Dedifferentiated amniotic fluid mesenchymal stem cell (primary cell): Measurements from ENCODE around the gene TMEM63A.
"Not testable (repeated sequence)": the region's sequence is repeated elsewhere in the genome, so short reads cannot be mapped to it uniquely, and the experiment has no call there.

Source experiments
- DNase-seq: peaks from one replicate; pipeline ENCODE4 v3.0.0-alpha.2; 2016; ENCODE audit errors: extremely low spot score

The TMEM63A gene

DNA sequence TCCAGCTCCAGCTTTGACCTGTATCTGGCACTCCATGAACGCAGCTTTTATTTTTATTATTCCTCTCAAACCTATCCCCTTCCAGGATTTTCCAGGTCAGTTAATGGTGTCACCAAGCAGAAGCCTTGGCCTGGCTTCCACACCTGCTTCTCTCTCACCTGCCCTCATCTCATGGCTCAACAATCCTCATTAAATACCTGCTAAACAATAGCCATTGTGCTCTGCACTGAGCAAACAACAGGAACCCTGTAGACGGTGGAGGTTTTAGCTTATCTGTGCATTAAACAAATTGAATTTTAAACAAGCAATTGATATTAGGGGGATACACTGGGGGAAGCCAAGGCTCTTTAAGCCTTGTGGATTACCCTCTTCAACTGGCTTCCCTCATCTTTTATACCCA lies 26.6 kb upstream of the TMEM63A start:
- no peak for DNase-seq

DNA sequence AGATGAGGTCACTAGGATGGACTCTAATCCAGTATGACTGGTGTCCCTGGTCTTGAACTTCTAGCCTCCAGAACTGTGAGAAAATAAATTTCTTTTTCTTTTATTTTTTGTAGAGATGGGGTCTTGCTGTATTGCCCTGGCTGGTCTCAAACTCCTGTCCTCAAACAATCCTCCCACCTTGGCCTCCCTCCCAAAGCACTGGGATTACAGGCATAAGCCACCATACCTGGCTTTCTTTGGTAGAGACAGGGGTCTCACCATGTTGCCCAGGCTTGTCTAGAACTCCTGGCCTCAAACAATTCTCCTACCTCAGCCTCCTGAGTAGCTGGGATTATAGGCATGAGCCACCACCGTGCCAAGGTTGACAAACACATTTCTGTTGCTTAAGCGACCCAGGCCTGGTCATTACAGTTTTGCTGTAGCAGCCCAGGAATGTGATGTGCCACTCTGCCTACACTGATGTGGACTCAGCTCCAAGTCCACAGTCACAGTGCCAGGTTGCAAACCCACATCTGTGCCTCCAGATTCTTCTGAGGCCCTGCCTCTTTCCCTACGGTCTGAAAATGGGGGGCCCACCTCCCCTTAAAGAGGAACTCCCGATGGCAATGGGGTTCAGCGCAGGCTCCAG lies 25.9 kb upstream of the TMEM63A start:
- no peak for DNase-seq

DNA sequence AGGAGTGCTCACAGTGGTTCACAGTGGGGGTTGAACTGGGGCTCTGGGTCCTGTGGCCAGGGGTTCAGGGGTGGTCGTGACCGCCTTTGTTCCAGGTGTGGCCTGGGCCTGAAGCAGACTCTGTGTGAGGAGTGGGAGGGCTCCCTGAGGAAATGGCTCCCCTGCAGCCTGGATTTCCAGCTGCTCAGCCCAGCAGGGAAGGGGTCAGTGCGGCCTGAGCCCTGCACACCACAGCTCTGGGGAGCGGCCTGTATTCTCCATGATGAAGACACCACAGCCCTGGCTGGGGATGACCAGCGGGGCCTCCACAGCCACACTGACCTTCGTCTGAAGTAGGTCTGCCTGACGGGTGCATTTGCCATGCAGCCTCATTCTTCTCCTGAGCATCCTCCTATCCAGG lies 25.2 kb upstream of the TMEM63A start:
- no peak for DNase-seq

DNA sequence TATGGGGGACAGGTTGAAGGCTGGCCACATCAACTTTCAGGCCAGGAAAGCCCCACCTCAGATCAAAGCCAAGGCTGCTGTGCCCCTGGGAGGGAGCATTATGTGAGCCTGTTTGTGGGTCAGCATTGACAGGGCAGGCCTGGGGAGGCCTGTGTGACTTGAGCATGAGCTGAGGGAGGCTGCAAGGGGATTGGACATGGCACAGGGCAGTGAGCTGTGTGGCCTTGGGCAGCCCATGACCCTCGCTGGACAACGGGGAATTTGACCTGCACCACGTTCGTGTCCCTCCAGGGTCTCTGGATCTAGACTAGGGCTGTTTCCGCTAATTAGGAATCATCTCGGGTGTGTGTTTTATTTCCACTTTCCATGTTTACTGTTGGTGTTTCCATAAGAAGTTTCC lies 24.3 kb upstream of the TMEM63A start:
- no peak for DNase-seq

DNA sequence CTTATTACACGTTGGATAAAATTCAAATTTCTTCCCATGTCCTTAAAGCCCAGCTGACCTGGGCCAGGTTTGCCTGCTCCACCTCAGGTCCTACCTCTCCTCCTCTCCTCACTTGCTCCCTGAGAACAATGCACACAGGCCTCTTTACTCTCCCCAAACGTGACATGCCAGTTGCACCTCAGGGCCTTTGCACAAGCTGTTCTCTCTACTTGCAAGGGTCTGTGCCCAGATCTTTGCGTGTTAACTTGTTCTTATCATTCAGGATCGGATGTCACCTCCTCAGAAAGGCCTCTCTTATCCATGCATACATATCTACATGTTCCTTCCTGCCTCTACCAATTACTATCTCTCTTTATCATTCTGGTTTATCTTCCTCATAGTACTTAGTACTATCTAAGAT lies 21.4 kb upstream of the TMEM63A start:
- no peak for DNase-seq

DNA sequence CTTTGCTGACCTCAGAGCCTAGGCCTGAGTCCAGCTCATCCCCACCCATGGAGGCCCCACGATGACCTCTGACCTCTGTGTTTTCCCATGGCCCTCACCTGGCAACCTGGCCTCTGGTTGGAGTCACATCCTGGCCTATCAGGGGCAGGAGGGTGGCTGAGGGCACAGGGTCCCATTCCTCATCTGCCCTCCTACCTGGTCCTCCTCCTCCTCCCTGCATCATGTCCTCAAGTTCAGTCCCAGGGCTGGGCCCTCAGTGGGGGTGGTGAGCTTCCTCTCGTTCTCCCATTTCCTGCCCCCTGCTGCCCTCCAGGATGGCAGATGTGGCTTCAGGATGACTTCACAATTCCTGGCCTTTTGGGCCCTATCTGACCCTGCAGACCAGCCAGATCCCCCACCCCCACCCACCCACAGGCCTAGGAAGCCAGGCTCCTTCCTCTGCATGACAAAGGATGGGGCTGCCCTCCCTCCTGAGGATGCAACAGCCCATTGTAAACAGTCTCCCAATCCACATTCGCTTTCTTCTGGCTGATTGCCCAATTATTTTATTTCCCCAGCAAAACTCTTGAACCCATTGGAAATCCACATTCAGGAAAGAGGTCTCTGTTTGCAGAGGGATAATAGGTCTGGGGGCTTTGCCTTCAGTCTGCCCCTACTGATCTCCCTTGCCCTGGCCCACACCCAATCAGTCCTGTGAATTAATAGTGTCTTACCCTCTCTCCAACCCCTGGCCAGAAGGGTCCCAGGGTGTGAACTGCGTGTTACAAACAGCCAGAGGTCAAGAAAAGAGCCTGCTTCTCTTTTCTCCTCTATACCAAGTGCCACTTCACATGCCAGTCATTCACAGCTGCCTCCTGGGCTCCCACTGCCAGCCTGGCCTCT lies 17.1 kb upstream of the TMEM63A start:
- DNase-seq: no peak

DNA sequence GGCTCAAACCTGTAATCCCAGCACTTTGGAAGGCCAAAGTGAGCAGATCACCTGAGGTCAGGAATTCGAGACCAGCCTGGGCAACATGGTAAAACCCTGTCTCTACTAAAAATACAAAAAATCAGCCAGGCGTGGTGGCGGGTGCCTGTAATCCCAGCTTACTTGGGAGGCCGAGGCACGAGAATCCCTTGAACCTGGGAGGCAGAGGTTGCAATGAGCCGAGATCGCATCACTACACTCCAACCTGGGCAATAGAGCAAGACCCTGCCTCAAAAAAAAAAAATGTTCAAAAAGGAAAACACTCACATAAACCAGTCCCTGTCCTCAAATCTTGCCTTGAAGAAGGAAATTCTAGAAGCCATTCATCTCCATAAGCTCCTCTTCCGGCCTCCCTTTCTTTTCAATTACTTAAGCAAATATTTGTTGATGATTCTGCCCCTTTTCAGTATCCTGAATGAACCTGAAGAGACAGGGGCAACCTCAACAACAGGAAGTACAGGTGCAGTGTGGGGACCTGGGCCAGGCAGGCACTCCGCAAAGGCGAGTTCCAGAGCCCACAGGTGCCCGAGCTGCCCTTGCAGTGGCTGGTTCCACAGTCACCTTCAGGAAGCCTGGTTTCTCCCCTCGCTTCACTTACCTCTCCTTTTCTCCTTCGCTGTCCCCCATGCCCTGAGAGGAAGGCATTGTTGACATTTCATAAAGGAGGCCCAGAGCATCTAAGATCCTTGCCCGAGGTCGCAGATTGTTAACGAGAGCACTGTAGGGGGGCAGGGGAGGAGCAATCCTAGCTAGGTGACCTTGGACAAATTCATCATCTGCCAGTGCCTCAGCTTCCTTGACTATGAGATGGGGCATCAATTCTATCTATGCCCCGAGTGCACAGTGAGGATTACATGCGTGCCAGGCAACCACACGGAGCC lies 15.7 kb upstream of the TMEM63A start:
- no peak for DNase-seq

DNA sequence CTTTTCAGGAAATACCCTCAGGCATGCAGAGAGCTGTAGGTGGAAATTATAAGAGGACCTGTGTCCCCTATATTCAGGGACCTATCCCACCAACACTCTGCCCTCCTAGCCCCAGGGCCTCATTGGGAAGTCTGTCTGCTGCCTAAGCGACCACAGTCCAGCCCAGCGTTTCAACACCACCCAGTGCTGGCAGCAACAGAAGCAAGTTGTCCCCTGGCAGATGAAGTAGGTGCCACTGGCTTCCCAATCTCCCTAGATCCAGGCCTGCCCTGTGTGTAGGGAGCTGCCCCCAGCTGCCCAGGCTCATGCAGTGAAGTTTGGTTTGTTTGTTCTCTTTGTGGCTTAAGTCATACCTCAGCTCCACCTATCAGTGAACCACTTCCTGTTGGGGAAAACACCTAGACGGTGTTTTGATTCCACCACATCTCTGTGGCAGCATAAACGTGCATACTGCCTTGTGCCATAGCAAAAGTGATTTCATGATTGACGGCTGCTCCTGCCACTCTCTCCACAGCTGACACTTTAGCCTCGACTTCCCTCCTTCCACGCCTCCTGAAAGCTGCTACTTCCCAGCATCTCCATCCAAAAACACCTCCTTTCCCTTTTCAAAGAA lies 14.9 kb upstream of the TMEM63A start:
- DNase-seq: no peak

DNA sequence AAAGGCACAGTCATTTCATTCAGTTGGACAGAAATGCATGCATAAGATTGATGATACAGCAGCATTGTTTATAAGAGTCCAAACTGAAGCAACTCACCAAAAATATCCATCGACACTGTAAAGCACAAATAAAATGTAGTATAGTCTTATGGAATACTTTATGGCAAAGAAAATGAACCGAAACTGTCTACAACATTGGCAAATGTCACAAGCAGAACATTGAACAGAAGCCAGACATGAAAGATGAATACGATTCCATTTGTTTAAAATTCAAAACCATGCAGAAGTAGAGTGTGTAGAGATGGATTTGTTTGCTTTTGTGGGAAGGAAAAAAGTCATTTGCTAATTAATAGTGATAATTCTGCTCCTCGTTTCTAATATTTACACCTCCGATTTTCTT lies 14.3 kb upstream of the TMEM63A start:
- DNase-seq: no peak

DNA sequence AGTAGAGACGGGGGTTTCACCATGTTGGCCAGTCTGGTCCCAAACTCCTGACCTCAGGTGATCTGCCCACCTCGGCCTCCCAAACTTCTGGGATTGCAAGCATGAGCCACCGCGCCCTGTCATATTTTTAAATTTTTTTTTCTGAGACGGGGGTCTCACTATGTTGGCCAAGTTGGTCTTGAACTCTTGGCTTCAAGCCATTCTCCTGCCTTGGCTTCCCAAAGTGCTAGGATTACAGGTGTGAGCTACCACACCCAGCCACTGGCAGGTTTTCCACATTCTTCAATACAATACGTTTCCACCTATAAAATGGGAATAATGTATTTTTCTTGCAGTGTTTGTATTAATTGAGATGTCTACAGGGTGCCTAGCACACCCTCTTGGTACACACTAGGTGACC lies 10.1 kb upstream of the TMEM63A start:
- no peak for DNase-seq

DNA sequence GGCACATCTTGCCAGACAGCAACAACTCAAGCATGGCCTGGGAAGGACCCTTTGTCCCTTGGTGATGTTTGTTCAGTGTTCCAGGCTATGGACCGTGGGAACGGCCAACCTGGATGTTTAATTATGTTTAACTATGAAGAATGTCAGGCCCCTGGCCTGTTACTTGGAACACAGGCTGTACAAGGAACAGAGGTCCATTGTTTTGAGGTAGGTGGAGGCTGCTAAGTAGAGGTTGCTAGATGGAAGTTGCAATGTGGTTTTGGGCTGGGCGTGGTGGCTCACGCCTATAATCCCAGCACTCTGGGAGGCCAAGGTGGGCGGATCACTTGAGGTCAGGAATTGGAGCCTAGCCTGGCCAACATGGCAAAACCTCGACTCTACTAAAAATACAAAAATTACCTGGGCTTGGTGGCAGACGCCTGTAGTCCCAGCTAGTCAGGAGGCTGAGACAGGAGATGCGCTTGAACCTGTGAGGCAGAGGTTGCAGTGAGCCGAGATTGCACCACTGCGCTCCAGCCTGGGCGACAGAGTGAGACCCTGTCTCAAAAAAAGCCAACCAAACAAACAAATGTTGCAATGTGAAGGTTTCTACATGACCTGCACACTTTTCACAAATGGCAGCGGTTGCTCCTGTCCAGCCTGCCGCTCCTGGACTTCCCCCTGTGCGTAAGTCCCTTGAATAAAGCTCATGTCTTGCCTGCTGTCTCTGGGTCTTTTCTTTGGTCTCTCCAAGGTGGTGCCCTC lies 9.2 kb upstream of the TMEM63A start:
- DNase-seq: no peak

DNA sequence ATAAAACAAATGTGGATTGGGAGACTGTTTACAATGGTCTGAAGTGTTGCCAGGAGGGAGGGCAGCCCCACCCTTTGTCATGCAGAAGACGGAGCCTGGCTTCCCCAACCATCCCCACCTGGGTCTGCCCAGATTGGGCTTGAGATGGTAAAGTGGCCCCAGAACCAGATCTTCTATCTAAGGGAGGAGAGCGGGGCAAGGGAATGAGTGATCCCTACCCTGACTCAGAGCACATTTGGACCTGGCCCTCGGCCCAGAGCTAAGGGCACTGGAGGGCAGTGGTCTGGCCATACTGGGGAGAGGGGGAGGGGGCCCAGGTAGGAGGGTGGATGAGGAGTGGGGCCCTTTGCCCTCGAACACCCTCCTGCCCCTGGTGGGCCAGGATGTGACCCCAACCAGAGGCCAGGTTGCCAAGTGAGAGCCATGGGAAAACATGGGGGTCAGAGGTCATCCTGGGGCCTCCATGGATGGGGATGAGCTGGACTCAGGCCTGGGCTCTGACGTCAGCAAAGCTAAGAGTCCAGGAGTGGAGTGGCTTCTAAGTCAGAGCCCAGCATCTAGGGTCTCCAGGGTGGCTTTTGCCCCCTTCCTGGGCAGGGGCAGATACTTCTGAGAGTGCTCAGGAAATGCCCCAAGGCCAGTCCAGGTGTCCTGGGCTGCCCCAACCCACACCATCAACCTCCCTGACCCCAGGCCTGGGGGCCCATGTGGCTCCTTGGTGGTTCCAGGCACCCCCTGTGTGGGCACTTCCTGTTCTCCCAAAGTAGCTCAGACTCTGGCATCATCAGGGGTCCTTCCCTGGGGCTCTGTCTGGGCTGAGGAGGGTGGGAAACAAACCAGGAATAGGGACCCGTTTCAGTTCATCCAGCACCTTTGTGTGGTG lies 8.4 kb upstream of the TMEM63A start:
- DNase-seq: no peak

DNA sequence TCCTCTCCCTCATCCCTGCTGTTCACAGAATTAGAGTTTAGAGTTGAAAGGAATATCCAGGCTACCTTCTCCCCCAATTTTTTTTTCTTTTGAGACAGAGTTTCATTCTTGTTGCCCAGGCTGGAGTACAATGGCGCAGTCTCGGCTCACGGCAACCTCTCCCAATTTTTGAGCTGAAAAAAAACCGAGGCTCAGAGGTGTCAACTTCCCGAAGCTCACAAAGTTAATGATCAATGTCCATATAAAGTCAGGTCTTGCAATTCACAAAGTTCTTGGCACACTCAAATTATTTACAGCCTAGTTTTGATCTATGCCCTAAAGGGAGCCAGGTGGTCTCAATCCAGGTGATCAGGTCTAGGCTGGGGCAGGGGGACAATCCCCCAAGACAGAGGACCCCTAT lies 7.6 kb upstream of the TMEM63A start:
- DNase-seq: no peak

DNA sequence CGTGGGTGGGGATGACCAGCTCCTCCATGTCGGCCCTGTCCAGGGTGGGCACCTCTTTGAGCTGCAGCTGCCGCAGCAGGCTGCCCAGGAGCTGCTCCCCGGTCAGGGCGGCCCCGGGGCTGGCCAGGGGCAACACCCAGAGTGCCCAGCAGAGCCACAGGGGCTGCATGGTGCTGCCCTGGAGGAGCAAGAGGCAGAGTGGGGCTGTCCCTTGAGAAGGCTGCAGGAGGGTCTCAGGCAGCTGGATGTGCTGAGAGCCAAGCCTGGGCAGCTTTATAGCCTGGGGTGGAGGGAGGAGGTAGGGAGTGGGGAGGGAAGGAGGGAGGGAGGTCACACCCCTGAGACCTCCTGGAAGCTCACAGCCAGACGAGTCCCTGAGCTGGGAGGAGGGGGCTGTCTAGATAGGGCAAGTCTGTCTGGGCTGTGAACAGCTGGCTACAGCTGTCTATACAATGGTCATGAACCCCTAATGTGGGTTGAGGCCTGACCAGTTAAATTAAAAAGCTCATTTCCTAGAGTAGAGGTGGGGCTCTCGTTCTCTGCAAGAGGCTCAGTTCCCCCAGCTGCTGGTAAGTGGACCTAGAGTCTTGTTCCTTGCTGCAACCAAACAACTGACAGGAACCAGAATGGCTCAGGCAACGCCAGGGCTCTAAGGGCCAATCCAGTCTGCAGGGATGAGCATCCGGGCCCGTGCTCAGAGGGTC lies 6.9 kb upstream of the TMEM63A start, which contains the start of gene LEFTY1:
Gene LEFTY1 (minus strand): TSS at position 249 of the 704 bp plus-strand sequence. CDS start 80 bp downstream, at position 169.
- no peak for DNase-seq

DNA sequence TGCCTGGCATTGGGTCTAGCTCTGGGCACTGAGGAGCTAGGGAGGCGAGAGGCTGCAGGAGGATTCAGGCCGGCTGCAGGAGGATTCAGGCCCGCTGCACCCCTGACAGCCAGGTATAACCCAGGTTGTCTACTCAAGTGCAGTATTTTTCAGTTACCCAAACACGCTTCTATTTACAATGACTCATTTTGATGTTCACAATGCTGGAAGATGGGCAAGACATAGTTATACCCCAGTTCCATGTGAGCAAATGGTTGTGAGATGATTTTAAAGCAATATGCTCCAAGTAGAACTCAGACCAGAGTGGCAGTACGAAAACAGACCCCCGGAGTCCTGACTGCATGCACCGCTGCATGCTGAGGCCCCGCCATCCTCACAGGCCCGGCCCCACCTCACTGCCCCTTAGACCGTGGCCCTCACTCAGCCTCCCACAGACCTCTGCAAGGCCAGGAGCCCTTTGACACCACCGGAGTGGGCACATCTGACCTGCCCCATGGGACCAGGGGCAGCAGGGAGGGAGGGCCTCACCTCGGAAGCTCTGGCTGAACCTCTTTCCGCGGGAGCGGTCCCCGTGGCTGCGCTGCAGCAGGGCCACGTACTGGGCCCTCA lies 6.2 kb upstream of the TMEM63A start:
- DNase-seq: no peak

DNA sequence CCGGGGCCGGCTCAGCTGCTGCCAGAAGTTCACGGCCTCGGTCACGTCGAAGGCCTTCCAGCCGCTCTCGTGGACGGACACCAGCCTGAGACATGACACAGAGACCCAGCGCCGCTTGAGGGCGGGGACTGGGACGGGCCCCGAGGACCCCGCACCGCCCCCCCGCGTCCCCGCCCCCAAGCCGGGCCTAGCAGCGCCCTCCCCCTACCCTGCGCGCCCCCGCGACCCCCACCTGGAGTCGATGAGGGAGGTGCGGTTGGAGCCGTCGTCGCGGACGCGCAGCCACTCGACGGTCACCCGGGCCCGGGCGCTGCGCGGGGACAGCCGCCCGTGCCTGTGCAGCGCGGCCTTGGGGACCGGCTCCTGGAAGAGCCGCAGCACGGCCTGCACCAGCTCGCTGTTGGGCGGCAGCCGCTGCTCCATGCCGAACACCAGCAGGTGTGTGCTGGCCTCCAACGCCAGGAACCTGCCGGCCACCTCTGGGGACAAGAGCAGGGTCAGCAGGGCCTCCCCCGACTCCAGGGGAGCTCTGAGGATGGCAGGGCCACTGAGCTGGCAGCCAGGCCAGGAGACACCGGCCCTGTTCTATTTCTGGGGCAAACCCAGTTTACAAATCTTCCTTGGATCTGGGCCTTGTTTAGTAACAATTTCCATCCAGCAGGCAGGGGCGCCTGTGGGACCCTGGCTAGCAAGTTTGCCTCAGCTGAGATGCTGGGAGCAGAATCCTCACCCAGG lies 5.5 kb upstream of the TMEM63A start:
- DNase-seq: not testable (repeated sequence)

DNA sequence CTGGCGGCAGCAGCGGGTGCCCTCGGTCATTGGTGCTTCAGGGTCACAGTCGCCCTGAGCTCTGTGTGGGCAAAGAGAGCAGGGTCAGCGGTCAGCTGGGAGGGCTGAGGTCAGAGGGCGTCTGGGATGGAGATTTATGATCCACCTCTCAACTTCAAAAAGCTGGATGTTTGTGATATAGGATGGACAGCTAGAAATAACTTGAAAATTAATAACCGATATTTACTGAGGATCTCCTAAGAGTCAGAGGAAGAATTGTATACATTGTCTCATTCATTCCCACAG lies 4.8 kb upstream of the TMEM63A start:
- DNase-seq: no peak
